ENCODE data around the gene LRRC74A. TPM values are rescaled to one million over a fixed set of nuclear protein-coding genes. Genes with fewer than 3 reads are reported as not detected.

The LRRC74A gene
- total RNA-seq, 2 donors from 2014 or later, result not detected

- Mint-ChIP-seq H3K27ac (peak overlapping the region; percentile 95), H3K4me3 (no peak overlapping the region), H3K4me1 (peaks cover 25% of the 10 kb centered on the region), H3K27me3 (no peaks in the 10 kb centered on the region), H3K36me3 (ENCODE audit: low read depth) (peaks cover 7% of the 10 kb centered on the region)
- ATAC-seq (no peak), DNase-seq (no peak)
- no peaks in the 10 kb centered on the region for H3K9me3 ChIP-seq (ENCODE audit: control insufficient read depth, low read length, poor library complexity, severe bottlenecking)
These were observed 41.8 kb upstream of the LRRC74A start for GRCh38 chr14:76784266-76784874.

GRCh38 chr14:76784881-76785280, 41.3 kb upstream of the LRRC74A start:
- peaks cover 25% of the 10 kb centered on the region for H3K4me1 Mint-ChIP-seq
- H3K36me3 Mint-ChIP-seq (ENCODE audit: low read depth), result peaks cover 7% of the 10 kb centered on the region
- H3K4me3 Mint-ChIP-seq, result no peak overlapping the region
- peak; percentile 45 to 61 (median 47) for DNase-seq
- H3K9me3 ChIP-seq (ENCODE audit: control insufficient read depth, low read length, poor library complexity, severe bottlenecking), result no peaks in the 10 kb centered on the region
- no peaks in the 10 kb centered on the region for H3K27me3 Mint-ChIP-seq
- H3K27ac Mint-ChIP-seq, result peak overlapping the region; percentile 95
- peak; percentile 96 for ATAC-seq

- Mint-ChIP-seq H3K36me3 (ENCODE audit: low read depth) (peaks cover 4% of the 10 kb centered on the region), H3K27me3 (no peaks in the 10 kb centered on the region), H3K4me3 (no peak overlapping the region), H3K4me1 (peaks cover 22% of the 10 kb centered on the region), H3K27ac (peak overlapping the region; percentile 74)
- H3K9me3 ChIP-seq (ENCODE audit: control insufficient read depth, low read length, poor library complexity, severe bottlenecking), result no peaks in the 10 kb centered on the region
- ATAC-seq (no peak), DNase-seq (no peak)
These were observed 39.6 kb upstream of the LRRC74A start for GRCh38 chr14:76786601-76787000.

GRCh38 chr14:76792422-76792821, 33.8 kb upstream of the LRRC74A start:
- Mint-ChIP-seq H3K27me3 (no peaks in the 10 kb centered on the region), H3K27ac (peak overlapping the region; percentile 29), H3K4me3 (no peak overlapping the region), H3K4me1 (peaks cover 6% of the 10 kb centered on the region), H3K36me3 (ENCODE audit: low read depth) (peaks cover 2% of the 10 kb centered on the region)
- DNase-seq (no peak), ATAC-seq (no peak)
- no peaks in the 10 kb centered on the region for H3K9me3 ChIP-seq (ENCODE audit: control insufficient read depth, low read length, poor library complexity, severe bottlenecking)

GRCh38 chr14:76793324-76793723, 32.9 kb upstream of the LRRC74A start:
- DNase-seq (no peak), ATAC-seq (no peak)
- Mint-ChIP-seq H3K27ac (peak overlapping the region; percentile 29), H3K36me3 (ENCODE audit: low read depth) (peaks cover 2% of the 10 kb centered on the region), H3K4me3 (no peak overlapping the region), H3K4me1 (peaks cover 6% of the 10 kb centered on the region), H3K27me3 (no peaks in the 10 kb centered on the region)
- no peaks in the 10 kb centered on the region for H3K9me3 ChIP-seq (ENCODE audit: control insufficient read depth, low read length, poor library complexity, severe bottlenecking)

- H3K9me3 ChIP-seq (ENCODE audit: control insufficient read depth, low read length, poor library complexity, severe bottlenecking), result no peaks in the 10 kb centered on the region
- H3K4me3 Mint-ChIP-seq, result no peak overlapping the region
- no peak for DNase-seq
- no peaks in the 10 kb centered on the region for H3K27me3 Mint-ChIP-seq
- peaks cover 5% of the 10 kb centered on the region for H3K4me1 Mint-ChIP-seq
- H3K27ac Mint-ChIP-seq, result no peak overlapping the region
- peaks cover 3% of the 10 kb centered on the region for H3K36me3 Mint-ChIP-seq (ENCODE audit: low read depth)
- no peak for ATAC-seq
These were observed 32.3 kb upstream of the LRRC74A start for GRCh38 chr14:76793956-76794355.

GRCh38 chr14:76806446-76806845, 19.8 kb upstream of the LRRC74A start:
- DNase-seq (no peak), ATAC-seq (no peak)
- Mint-ChIP-seq H3K27me3 (no peaks in the 10 kb centered on the region), H3K4me1 (peaks cover 20% of the 10 kb centered on the region), H3K4me3 (no peak overlapping the region), H3K27ac (no peak overlapping the region), H3K36me3 (ENCODE audit: low read depth) (peaks cover 22% of the 10 kb centered on the region)
- no peaks in the 10 kb centered on the region for H3K9me3 ChIP-seq (ENCODE audit: control insufficient read depth, low read length, poor library complexity, severe bottlenecking)

- no peaks in the 10 kb centered on the region for H3K9me3 ChIP-seq (ENCODE audit: control insufficient read depth, low read length, poor library complexity, severe bottlenecking)
- peaks cover 13% of the 10 kb centered on the region for H3K36me3 Mint-ChIP-seq (ENCODE audit: low read depth)
- peaks cover 28% of the 10 kb centered on the region for H3K4me1 Mint-ChIP-seq
- ATAC-seq (no peak), DNase-seq (no peak)
- H3K27me3 Mint-ChIP-seq, result no peaks in the 10 kb centered on the region
- no peak overlapping the region for H3K4me3 Mint-ChIP-seq
- no peak overlapping the region for H3K27ac Mint-ChIP-seq
These were observed 18.2 kb upstream of the LRRC74A start for GRCh38 chr14:76808011-76808410.

- Mint-ChIP-seq H3K4me3 (no peak overlapping the region), H3K36me3 (ENCODE audit: low read depth) (peaks cover 6% of the 10 kb centered on the region), H3K4me1 (peaks cover 29% of the 10 kb centered on the region), H3K27me3 (no peaks in the 10 kb centered on the region), H3K27ac (no peak overlapping the region)
- no peaks in the 10 kb centered on the region for H3K9me3 ChIP-seq (ENCODE audit: control insufficient read depth, low read length, poor library complexity, severe bottlenecking)
- ATAC-seq (no peak), DNase-seq (no peak)
These were observed 17.2 kb upstream of the LRRC74A start for GRCh38 chr14:76808990-76809389.

- Mint-ChIP-seq H3K27ac (peak overlapping the region; percentile 97), H3K27me3 (no peaks in the 10 kb centered on the region), H3K36me3 (ENCODE audit: low read depth) (peaks cover 6% of the 10 kb centered on the region), H3K4me3 (peak overlapping the region; percentile 96), H3K4me1 (peaks cover 29% of the 10 kb centered on the region)
- no peak for ATAC-seq
- H3K9me3 ChIP-seq (ENCODE audit: control insufficient read depth, low read length, poor library complexity, severe bottlenecking), result no peaks in the 10 kb centered on the region
- no peak for DNase-seq
These were observed 15.7 kb upstream of the LRRC74A start for GRCh38 chr14:76810525-76810924.

GRCh38 chr14:76810953-76811400, 15.2 kb upstream of the LRRC74A start:
- H3K27me3 Mint-ChIP-seq, result no peaks in the 10 kb centered on the region
- no peak for DNase-seq
- H3K27ac Mint-ChIP-seq, result peak overlapping the region; percentile 97
- H3K9me3 ChIP-seq (ENCODE audit: control insufficient read depth, low read length, poor library complexity, severe bottlenecking), result no peaks in the 10 kb centered on the region
- peaks cover 29% of the 10 kb centered on the region for H3K4me1 Mint-ChIP-seq
- H3K4me3 Mint-ChIP-seq, result peak overlapping the region; percentile 96
- peaks cover 6% of the 10 kb centered on the region for H3K36me3 Mint-ChIP-seq (ENCODE audit: low read depth)
- ATAC-seq, result peak; percentile 45

GRCh38 chr14:76811561-76811960, 14.6 kb upstream of the LRRC74A start:
- ATAC-seq, result no peak
- Mint-ChIP-seq H3K4me1 (peaks cover 29% of the 10 kb centered on the region), H3K27ac (peak overlapping the region; percentile 97), H3K4me3 (peak overlapping the region; percentile 96), H3K27me3 (no peaks in the 10 kb centered on the region), H3K36me3 (ENCODE audit: low read depth) (peaks cover 6% of the 10 kb centered on the region)
- H3K9me3 ChIP-seq (ENCODE audit: control insufficient read depth, low read length, poor library complexity, severe bottlenecking), result no peaks in the 10 kb centered on the region
- DNase-seq, result no peak

- H3K27ac Mint-ChIP-seq, result peak overlapping the region; percentile 97
- H3K9me3 ChIP-seq (ENCODE audit: control insufficient read depth, low read length, poor library complexity, severe bottlenecking), result no peaks in the 10 kb centered on the region
- ATAC-seq (no peak), DNase-seq (no peak)
- peak overlapping the region; percentile 96 for H3K4me3 Mint-ChIP-seq
- no peaks in the 10 kb centered on the region for H3K27me3 Mint-ChIP-seq
- peaks cover 5% of the 10 kb centered on the region for H3K36me3 Mint-ChIP-seq (ENCODE audit: low read depth)
- peaks cover 28% of the 10 kb centered on the region for H3K4me1 Mint-ChIP-seq
These were observed 14.2 kb upstream of the LRRC74A start for GRCh38 chr14:76812093-76812421.
